ENCODE results near the gene RNF166. TPM values are rescaled to one million over a fixed set of nuclear protein-coding genes. Genes with fewer than 3 reads are reported as not detected.

Gene RNF166
- total RNA-seq, 1 experiment from 2014 or later: 26.5 TPM

DNA sequence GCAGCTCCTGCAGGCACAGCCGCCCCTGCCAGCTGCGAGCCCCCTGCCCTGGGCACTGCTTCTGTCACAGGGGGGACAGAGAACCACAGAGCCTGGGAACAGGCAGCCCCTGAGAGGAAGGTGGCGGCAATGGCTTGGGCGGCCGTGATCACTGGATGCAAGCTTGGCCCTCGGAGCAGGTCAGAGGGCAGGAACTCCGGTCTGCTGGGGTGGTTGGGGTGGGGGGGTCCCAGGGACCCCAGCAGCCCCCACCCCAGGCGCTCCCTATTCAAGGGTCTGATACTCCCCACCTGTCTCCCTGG is 53.5 kb downstream of the RNF166 start:
- Mint-ChIP-seq H3K9me3 (no peaks in the 10 kb centered on the region; a peak in 1 of 5 replicates), H3K4me1 (peaks cover 8 to 12% of the 10 kb centered on the region in 2 experiments), H3K27me3 (ENCODE audit: low read depth) (no peaks in the 10 kb centered on the region), H3K4me3 (no peak overlapping the region), H3K36me3 (ENCODE audit: insufficient read depth in 1 of 3, low read depth in 3 of 3) (peaks cover 10 to 31% (median 29%) of the 10 kb centered on the region in 3 experiments; a peak in 6 of 7 replicates), H3K27ac (no peak overlapping the region)
- H3K56ac ChIP-seq (ENCODE audit: insufficient read length, low read depth, low read length): no peak overlapping the region
- no peak overlapping the region for H3K18ac ChIP-seq (ENCODE audit: insufficient read length, low read depth, low read length)
- no CpG with 5 or more reads among the region's 8 CpGs for WGBS (ENCODE audit: extremely low coverage, insufficient read length, low lambda C conversion rate)
- H3T11ph ChIP-seq (ENCODE audit: low read length): no peak overlapping the region
- H3K4me2 ChIP-seq (ENCODE audit: insufficient read depth, insufficient read length, low read length): no peak overlapping the region
- H3K9ac ChIP-seq (ENCODE audit: extremely low read depth, insufficient read length, low read length): no peak overlapping the region
- no peak overlapping the region for H4K8ac ChIP-seq (replicated peaks; ENCODE audit: insufficient read length, low read depth, low read length)
- no peak overlapping the region for H2AK5ac ChIP-seq (ENCODE audit: insufficient read length, low read length)
- no peak overlapping the region for H2BK12ac ChIP-seq (ENCODE audit: insufficient read length, low read depth, low read length)
- no peak overlapping the region for H3K23ac ChIP-seq (ENCODE audit: insufficient read length, low read depth, low read length)
- H3K14ac ChIP-seq (ENCODE audit: insufficient read depth, low read length): no peak overlapping the region
- H3K27me3 ChIP-seq (ENCODE audit: insufficient read depth, low read length): no peaks in the 10 kb centered on the region
- H3K4ac ChIP-seq (ENCODE audit: low read depth, low read length): no peak overlapping the region
- H3K79me1 ChIP-seq (ENCODE audit: insufficient read depth, low read depth, low read length, poor library complexity, severe bottlenecking): peaks cover 3% of the 10 kb centered on the region
- peaks cover 17% of the 10 kb centered on the region for H3K23me2 ChIP-seq (ENCODE audit: insufficient read length, low read depth, low read length, poor library complexity, severe bottlenecking)
- H3K27ac ChIP-seq (ENCODE audit: insufficient read length, low read depth, low read length): no peak overlapping the region
- TF ChIP-seq, protein P1, sequence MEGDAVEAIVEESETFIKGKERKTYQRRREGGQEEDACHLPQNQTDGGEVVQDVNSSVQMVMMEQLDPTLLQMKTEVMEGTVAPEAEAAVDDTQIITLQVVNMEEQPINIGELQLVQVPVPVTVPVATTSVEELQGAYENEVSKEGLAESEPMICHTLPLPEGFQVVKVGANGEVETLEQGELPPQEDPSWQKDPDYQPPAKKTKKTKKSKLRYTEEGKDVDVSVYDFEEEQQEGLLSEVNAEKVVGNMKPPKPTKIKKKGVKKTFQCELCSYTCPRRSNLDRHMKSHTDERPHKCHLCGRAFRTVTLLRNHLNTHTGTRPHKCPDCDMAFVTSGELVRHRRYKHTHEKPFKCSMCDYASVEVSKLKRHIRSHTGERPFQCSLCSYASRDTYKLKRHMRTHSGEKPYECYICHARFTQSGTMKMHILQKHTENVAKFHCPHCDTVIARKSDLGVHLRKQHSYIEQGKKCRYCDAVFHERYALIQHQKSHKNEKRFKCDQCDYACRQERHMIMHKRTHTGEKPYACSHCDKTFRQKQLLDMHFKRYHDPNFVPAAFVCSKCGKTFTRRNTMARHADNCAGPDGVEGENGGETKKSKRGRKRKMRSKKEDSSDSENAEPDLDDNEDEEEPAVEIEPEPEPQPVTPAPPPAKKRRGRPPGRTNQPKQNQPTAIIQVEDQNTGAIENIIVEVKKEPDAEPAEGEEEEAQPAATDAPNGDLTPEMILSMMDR (conservative IDR thresholded peaks at IDR 0.05): no peak
- no peak overlapping the region for H4K91ac ChIP-seq (ENCODE audit: insufficient read length, low read depth, low read length)
- no peak overlapping the region for H2BK120ac ChIP-seq (ENCODE audit: low read depth, low read length, poor library complexity, severe bottlenecking)
- H2AFZ ChIP-seq (ENCODE audit: low read length): no peak overlapping the region
- H4K20me1 ChIP-seq (ENCODE audit: control insufficient read depth, insufficient read depth, insufficient read length): no peaks in the 10 kb centered on the region
- no peak overlapping the region for H4K5ac ChIP-seq (ENCODE audit: insufficient read length, low read depth, low read length)
- H3K4me1 ChIP-seq (ENCODE audit: insufficient read depth, low read length): no peaks in the 10 kb centered on the region; the same call in 1 of the 2 replicates
- H3K9me3 ChIP-seq (ENCODE audit: control insufficient read depth, low read depth, low read length): no peaks in the 10 kb centered on the region
- no peak overlapping the region for H2BK15ac ChIP-seq (ENCODE audit: low read depth, low read length)
- no peak overlapping the region for H2BK20ac ChIP-seq (ENCODE audit: low read depth, low read length, poor library complexity, severe bottlenecking)
- no peak overlapping the region for H2BK5ac ChIP-seq (ENCODE audit: insufficient read length, low read length)
- no peak for DNase-seq
- no peaks in the 10 kb centered on the region; the same call in 1 of the 2 replicates for H3K79me2 ChIP-seq (ENCODE audit: insufficient read depth, low read length)

All from H9 (cell line).